Fibroblast of villous mesenchyme (primary cell): ENCODE results near the gene HCRTR1. TPM values are rescaled to one million over a fixed set of nuclear protein-coding genes. Genes with fewer than 3 reads are reported as not detected.
A peak's percentile ranks its signal among the peaks of the same experiment; 100 is the strongest.

Source experiments
- DNase-seq: peaks from one replicate; pipeline ENCODE4 v3.0.0-alpha.2; 2010; ENCODE audit warnings: low read depth
- H3K4me3 ChIP-seq: 2 replicates; pipeline ENCODE4 v1.5.1; 2011; ENCODE audit warnings: low read depth, mild to moderate bottlenecking, low read length
- total RNA-seq: library from RNA; depleted of rRNA; stranded (reverse); fragments of >200 nt; gene quantifications from 2 replicates; pipeline ENCODE4 v1.2.3, GENCODE V29; 2012
- TF ChIP-seq, protein P1 (sequence below): IDR thresholded peaks from 2 replicates; pipeline ENCODE4 v1.5.1; 2012; ENCODE audit warnings: low read depth, mild to moderate bottlenecking, low read length; ENCODE audit not compliant: insufficient read depth

Gene HCRTR1
- total RNA-seq, 1 donor: under 0.01 TPM

DNA sequence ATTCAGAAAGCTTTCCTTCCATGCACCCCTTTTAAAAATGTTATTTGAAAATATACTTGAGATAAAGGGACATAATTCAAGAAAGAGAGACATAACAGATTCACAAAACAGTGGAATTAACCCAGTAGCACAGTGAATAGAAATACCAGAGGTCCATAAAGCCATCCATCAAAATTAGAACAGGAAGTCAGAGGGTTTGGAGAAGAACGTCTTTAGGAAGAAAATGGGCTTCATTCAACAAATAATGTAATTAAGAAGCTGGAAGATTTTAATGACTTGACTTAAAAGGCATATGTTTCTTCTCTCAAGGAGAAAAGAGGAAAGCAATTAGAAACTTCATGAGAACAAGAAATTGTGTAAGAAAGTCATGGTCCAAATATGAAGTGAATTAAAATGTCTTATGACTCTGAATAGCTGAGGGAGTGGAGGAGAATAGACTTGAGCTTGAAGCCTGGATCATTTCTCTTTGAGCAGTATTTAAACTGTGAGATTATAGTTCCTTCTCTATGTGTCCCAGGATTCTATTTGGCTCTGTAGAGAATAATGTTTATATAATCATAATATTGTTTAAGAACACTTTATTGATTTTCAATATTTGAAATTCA, 7.9 kb upstream of the HCRTR1 start:
- TF ChIP-seq, protein P1, sequence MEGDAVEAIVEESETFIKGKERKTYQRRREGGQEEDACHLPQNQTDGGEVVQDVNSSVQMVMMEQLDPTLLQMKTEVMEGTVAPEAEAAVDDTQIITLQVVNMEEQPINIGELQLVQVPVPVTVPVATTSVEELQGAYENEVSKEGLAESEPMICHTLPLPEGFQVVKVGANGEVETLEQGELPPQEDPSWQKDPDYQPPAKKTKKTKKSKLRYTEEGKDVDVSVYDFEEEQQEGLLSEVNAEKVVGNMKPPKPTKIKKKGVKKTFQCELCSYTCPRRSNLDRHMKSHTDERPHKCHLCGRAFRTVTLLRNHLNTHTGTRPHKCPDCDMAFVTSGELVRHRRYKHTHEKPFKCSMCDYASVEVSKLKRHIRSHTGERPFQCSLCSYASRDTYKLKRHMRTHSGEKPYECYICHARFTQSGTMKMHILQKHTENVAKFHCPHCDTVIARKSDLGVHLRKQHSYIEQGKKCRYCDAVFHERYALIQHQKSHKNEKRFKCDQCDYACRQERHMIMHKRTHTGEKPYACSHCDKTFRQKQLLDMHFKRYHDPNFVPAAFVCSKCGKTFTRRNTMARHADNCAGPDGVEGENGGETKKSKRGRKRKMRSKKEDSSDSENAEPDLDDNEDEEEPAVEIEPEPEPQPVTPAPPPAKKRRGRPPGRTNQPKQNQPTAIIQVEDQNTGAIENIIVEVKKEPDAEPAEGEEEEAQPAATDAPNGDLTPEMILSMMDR: no peak
- no peak overlapping the region for H3K4me3 ChIP-seq
- peak; percentile 27 for DNase-seq

DNA sequence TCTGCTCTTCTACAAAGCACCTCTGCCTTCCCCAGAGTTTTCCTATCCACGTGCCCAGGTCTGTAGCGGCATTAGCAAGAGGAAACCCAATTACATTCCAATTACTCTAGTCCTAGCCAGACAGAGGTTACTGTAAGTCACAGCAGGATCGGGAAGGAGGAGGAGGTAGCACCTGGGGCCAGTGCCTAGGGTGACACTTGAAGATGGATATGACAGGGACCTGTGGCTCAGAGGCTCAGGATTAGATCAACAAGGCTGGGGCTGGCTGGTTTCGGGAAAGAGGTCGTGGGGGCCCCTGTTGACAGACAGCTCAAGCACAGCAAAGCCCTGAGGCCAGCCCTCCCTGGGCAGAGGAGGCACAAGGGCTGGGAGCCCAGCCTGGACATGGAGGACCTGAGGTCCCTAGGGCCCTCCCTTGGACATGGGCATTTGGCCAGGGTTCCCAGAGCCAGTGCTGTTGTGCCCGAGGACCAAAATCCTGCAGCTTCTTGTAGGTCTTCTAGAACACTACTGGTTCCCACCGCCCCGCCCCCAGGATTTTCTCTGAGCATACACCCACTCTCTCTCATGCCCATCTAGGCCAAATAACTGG, 3.0 kb upstream of the HCRTR1 start:
- no peak overlapping the region for H3K4me3 ChIP-seq

DNA sequence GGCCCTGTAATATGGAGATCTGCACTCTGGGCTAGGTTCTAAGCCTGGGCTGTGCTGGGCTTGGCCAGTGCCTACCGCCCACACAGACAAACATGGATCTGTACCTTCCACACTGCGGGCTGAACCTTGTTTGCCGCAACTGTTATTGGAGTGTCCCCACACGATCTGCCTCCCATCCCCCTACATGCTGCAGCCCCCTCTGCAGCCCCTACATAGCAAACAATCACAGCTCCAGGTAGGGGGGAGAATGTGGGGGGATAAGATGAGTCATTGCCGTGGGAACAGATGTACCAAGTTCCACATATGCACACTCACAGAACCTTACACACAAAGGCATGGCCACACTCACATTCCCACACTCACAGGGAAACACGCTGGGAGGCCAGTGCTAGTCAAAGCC, 2.1 kb upstream of the HCRTR1 start:
- TF ChIP-seq, protein P1: no peak
- DNase-seq: no peak
- no peak overlapping the region for H3K4me3 ChIP-seq

More for the DNA sequence above, 3.0 kb upstream of the HCRTR1 start:
- no peak for DNase-seq
- TF ChIP-seq, protein P1: no peak

DNA sequence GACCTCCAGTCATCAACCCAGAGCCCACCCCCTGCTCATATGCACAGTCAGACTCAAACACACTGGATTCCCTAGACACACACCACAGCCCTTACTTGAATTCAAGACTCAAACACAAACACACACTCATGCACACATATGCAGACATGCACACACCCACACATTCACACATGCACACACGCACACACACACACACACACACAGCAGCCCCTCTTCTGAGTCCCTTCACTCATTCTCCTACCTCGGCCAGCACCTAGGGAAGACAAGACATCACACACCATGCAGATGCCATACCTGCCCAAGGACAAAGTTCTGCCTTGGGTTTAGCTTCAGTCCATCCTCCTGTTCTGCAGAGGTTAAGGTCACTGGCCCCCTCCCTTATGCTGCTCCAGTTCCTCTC, 1.6 kb upstream of the HCRTR1 start:
- no peak overlapping the region for H3K4me3 ChIP-seq
- DNase-seq: no peak
- TF ChIP-seq, protein P1: no peak

DNA sequence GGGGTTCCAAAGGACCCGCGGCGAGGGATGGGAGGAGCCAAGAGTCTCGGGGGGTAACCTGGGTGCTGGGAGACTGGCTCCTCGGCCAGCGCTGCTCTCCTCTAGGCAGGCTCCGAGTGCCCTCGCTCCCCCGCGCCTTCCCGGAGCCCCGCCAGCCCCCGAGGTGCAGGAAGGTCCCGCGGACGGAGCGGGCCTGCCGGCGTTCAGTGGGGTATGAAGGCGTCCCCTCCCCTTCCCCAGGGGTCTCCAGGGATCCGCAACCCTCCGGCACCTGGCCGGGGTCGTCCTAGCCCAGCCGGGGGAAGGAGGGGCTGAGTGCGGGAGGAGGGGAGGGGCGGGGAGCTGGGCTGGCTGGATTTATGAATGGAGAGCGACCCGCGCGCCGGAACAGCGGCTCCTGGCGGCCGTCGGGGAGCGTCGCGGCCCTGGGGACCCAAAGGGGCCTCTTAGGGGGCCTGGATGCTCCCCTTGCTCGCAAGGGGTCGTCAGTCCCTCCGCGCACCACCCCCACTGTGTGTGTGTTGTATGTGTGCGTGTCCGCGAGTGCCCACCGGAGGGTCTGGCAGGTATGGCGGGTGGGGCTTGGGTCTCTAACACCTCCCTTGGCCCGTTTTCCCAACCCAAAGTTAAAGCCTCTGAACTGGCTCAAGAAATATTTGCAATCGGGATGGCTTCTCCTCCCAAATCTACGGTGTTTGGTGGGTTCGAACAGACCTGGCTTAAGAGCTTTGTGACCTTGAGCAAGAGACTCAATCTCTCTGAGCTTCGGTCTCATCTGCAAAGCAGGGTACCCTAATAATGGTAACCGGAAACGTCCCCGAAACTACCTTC, 642 bp downstream of the HCRTR1 start:
- TF ChIP-seq, protein P1: peak; percentile 81
- peak overlapping the region; percentile 64 for H3K4me3 ChIP-seq
- peak; percentile 40 for DNase-seq

DNA sequence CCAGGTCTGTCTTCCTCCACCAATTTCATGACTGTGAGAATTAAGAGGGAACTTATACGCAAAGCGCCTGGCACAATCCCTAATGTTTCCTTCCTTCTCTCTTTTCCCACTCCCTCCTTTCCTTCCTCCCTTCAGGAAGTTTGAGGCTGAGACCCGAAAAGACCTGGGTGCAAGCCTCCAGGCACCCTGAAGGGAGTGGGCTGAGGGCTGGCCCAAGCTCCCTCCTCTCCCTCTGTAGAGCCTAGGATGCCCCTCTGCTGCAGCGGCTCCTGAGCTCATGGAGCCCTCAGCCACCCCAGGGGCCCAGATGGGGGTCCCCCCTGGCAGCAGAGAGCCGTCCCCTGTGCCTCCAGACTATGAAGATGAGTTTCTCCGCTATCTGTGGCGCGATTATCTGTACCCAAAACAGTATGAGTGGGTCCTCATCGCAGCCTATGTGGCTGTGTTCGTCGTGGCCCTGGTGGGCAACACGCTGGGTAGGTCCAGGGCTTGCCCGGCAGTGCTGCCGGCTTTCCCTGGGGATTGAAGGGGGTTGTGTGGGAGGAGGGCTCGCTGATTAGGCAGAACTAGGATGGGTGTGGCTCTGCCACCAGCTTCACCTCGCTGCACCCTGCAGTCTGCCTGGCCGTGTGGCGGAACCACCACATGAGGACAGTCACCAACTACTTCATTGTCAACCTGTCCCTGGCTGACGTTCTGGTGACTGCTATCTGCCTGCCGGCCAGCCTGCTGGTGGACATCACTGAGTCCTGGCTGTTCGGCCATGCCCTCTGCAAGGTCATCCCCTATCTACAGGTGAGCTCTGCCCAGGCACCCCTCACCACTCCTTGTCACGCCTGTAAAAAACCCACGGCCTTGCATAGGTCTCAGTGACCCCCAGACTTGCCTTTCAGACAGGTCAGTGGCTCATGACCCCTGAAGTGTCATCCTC, 1.7 kb downstream of the HCRTR1 start:
- TF ChIP-seq, protein P1: no peak
- no peak for DNase-seq
- H3K4me3 ChIP-seq: no peak overlapping the region
